K562 (cell line): Measurements from ENCODE around the gene AK2. TPM values are rescaled to one million over a fixed set of nuclear protein-coding genes. Genes with fewer than 3 reads are reported as not detected.

Experiments used
- CBX8 ChIP-seq: fragments of 200-600 bp; sonication (generic); IDR thresholded peaks from 2 replicates; pipeline ENCODE4 v1.6.1; 2012; ENCODE audit warnings: borderline replicate concordance, mixed run types, low read depth, mild to moderate bottlenecking, moderate library complexity, mixed read lengths, low read length, control low read depth, inconsistent platforms; ENCODE audit not compliant: poor library complexity, severe bottlenecking; ENCODE audit errors: extremely low read depth
- CLOCK ChIP-seq: fragments of 250-450 bp; sonication (Bioruptor Pico); IDR thresholded peaks from 2 replicates; pipeline ENCODE4 v1.4.0; 2020; ENCODE audit warnings: mild to moderate bottlenecking, moderate library complexity, borderline replicate concordance
- CREB3 ChIP-seq: fragments of 450-650 bp; conservative IDR thresholded peaks from 2 replicates; pipeline ENCODE4 v1.6.1; 2016; ENCODE audit warnings: missing genetic modification characterization, low read depth, mild to moderate bottlenecking, missing compliant biosample characterization, moderate library complexity
- EZH2 ChIP-seq: IDR thresholded peaks from 2 replicates; pipeline ENCODE4 v1.6.1; 2012; ENCODE audit warnings: low read depth, mild to moderate bottlenecking, inconsistent platforms, low read length, borderline replicate concordance
- FOXA1 ChIP-seq: fragments of 450-650 bp; IDR thresholded peaks from 2 replicates; pipeline ENCODE4 v1.6.1; 2016; ENCODE audit warnings: mild to moderate bottlenecking, borderline replicate concordance
- HDAC6 ChIP-seq: IDR thresholded peaks from 2 replicates; pipeline ENCODE4 v1.6.1; 2012; ENCODE audit warnings: low read depth, mild to moderate bottlenecking, control low read depth, inconsistent platforms, low read length, moderate library complexity
- HNRNPH1 ChIP-seq: fragments of 200-400 bp; formaldehyde crosslinking; optimal IDR thresholded peaks from 2 replicates; pipeline ENCODE3; 2017; ENCODE audit warnings: low read depth, mild to moderate bottlenecking, low read length, moderate library complexity
- HNRNPK ChIP-seq: fragments of 200-400 bp; formaldehyde crosslinking; IDR thresholded peaks from one replicate; pipeline ENCODE4 v1.6.1; 2018; ENCODE audit warnings: mild to moderate bottlenecking, low read depth, low read length; ENCODE audit not compliant: poor library complexity, severe bottlenecking
- MAZ ChIP-seq, 2 experiments: fragments of 450-650 bp in 1 of 2; sonication (generic) in 1 of 2; formaldehyde crosslinking; IDR thresholded peaks in 1 of 2; conservative IDR thresholded peaks in 1 of 2; 2 replicates each; pipeline versions ENCODE4 v1.4.0 to v1.5.0; 2020; ENCODE audit warnings: mild to moderate bottlenecking in 1 of 2, missing genetic modification reagents in 1 of 2
- PHF21A ChIP-seq: fragments of 450-650 bp; IDR thresholded peaks from 2 replicates; pipeline ENCODE4 v1.6.1; 2017; ENCODE audit warnings: low read depth, borderline replicate concordance
- SAFB2 ChIP-seq: fragments of 200-400 bp; formaldehyde crosslinking; IDR thresholded peaks from 2 replicates; pipeline ENCODE4 v1.6.1; 2018; ENCODE audit warnings: borderline replicate concordance, low read length, low read depth, moderate library complexity; ENCODE audit not compliant: severe bottlenecking
- SOX6 ChIP-seq: fragments of 450-650 bp; IDR thresholded peaks from 2 replicates; pipeline ENCODE4 v1.6.1; 2014; ENCODE audit warnings: mild to moderate bottlenecking
- TAF15 ChIP-seq: fragments of 200-400 bp; formaldehyde crosslinking; IDR thresholded peaks from 2 replicates; pipeline ENCODE4 v1.6.1; 2017; ENCODE audit warnings: mild to moderate bottlenecking, low read depth, low read length, moderate library complexity
- TSC22D4 ChIP-seq: fragments of 450-650 bp; IDR thresholded peaks from 2 replicates; pipeline ENCODE4 v1.6.1; 2016; ENCODE audit warnings: missing genetic modification characterization, missing biosample characterization, control low read depth
- ZBED1 ChIP-seq: IDR thresholded peaks from 2 replicates; pipeline ENCODE4 v1.6.1; 2014
- ZNF121 ChIP-seq: sonication (generic); formaldehyde crosslinking; conservative IDR thresholded peaks from 2 replicates; pipeline ENCODE4 v1.8.0; 2022; ENCODE audit warnings: missing genetic modification reagents
- ZNF134 ChIP-seq: fragments of 250-450 bp; sonication (Bioruptor Pico); conservative IDR thresholded peaks from 2 replicates; pipeline ENCODE4 v1.4.0; 2020
- ZNF224 ChIP-seq: sonication (generic); formaldehyde crosslinking; IDR thresholded peaks from 2 replicates; pipeline ENCODE4 v1.8.0; 2022; ENCODE audit warnings: mild to moderate bottlenecking, missing genetic modification reagents
- polyA plus RNA-seq, 8 experiments: library from polyadenylated mRNA; depleted of rRNA in 4 of 8; stranded (reverse) in 5 of 8; unstranded in 3 of 8; fragments of >200 nt; fragmentation: Nextera tagmentation in 2 of 8; fragmentation: Illumina TruSeq in 1 of 8; extraction: Ambion mirVana in 2 of 8; extraction: Trizol in 1 of 8; gene quantifications; 2 replicates each; pipeline versions ENCODE4 v1.2.1 to v1.2.3, GENCODE V29; 2011 to 2014; ENCODE audit warnings: inconsistent platforms in 1 of 8, missing spikeins in 1 of 8
- total RNA-seq, 7 experiments: library from RNA; depleted of rRNA in 6 of 7; stranded (reverse); fragments of >200 nt in 6 of 7; fragmentation: Illumina TruSeq in 2 of 7; extraction: Trizol in 2 of 7; gene quantifications; 2 replicates each; pipeline versions ENCODE4 v1.2.1 to v1.2.3, GENCODE V29; 2011 to 2021; ENCODE audit warnings: low replicate concordance in 1 of 7
- TF ChIP-seq, protein P1 (sequence below): sonication (generic); formaldehyde crosslinking; IDR thresholded peaks from 2 replicates; pipeline ENCODE4 v1.5.0; 2020; ENCODE audit warnings: missing genetic modification reagents
- TF ChIP-seq, protein P2 (sequence below): fragments of 250-450 bp; sonication (Bioruptor Pico); IDR thresholded peaks from 2 replicates; pipeline ENCODE4 v1.4.0; 2020; ENCODE audit warnings: borderline replicate concordance

The AK2 gene
- total and polyA plus RNA-seq, 9 of the 15 experiments (the other 6 are each of a cell fraction or from before 2014, with no cell fraction given): 105 to 1,050 (median 509) TPM

GRCh38 chr1:33036526-33037503 is at the start of gene AK2 (continued):
- TF ChIP-seq, protein P1, sequence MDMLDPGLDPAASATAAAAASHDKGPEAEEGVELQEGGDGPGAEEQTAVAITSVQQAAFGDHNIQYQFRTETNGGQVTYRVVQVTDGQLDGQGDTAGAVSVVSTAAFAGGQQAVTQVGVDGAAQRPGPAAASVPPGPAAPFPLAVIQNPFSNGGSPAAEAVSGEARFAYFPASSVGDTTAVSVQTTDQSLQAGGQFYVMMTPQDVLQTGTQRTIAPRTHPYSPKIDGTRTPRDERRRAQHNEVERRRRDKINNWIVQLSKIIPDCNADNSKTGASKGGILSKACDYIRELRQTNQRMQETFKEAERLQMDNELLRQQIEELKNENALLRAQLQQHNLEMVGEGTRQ: no peak
- TF ChIP-seq TAF15 (no peak), ZNF134 (CRISPR knock-in tag) (no peak), CBX8 (no peak), ZNF121 (CRISPR knock-in tag) (no peak), SOX6 (peak; percentile 30; the same call in 1 of the 2 replicates), MAZ (CRISPR knock-in tag; conservative IDR thresholded peaks at IDR 0.05 in 1 of 2, IDR thresholded peaks at IDR 0.05 in 1 of 2) (peak; percentile 71 to 74), CLOCK (CRISPR knock-in tag) (no peak), CREB3 (no peak), TSC22D4 (tag) (no peak), ZBED1 (no peak; the same call in 1 of the 2 replicates), FOXA1 (no peak), EZH2 (no peak), SAFB2 (no peak), HNRNPK (no peak), HDAC6 (no peak), PHF21A (no peak), ZNF224 (peak; percentile 83; the same call in 1 of the 2 replicates), HNRNPH1 (no peak)
- TF ChIP-seq, protein P2, sequence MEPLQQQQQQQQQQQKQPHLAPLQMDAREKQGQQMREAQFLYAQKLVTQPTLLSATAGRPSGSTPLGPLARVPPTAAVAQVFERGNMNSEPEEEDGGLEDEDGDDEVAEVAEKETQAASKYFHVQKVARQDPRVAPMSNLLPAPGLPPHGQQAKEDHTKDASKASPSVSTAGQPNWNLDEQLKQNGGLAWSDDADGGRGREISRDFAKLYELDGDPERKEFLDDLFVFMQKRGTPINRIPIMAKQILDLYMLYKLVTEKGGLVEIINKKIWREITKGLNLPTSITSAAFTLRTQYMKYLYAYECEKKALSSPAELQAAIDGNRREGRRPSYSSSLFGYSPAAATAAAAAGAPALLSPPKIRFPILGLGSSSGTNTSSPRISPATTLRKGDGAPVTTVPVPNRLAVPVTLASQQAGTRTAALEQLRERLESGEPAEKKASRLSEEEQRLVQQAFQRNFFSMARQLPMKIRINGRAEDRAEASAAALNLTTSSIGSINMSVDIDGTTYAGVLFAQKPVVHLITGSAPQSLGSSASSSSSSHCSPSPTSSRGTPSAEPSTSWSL (CRISPR knock-in tag): 0 out of 2 replicates have a peak, but pooled peaks have one; percentile 47
